HEK293T (cell line): ENCODE data around the gene CHRNB4.

Experiments used
- ARNT ChIP-seq: fragments of 450-650 bp; IDR thresholded peaks from 2 replicates; pipeline ENCODE4 v1.6.1; 2017; ENCODE audit warnings: mild to moderate bottlenecking
- BHLHE40 ChIP-seq: fragments of 450-650 bp; IDR thresholded peaks from 2 replicates; pipeline ENCODE4 v1.6.1; 2016; ENCODE audit warnings: mild to moderate bottlenecking, moderate library complexity, borderline replicate concordance
- FOXA1 ChIP-seq: fragments of 450-650 bp; IDR thresholded peaks from 2 replicates; pipeline ENCODE4 v1.6.1; 2016; ENCODE audit warnings: mild to moderate bottlenecking
- FOXK2 ChIP-seq: fragments of 450-650 bp; IDR thresholded peaks from 2 replicates; pipeline ENCODE4 v1.6.1; 2016; ENCODE audit warnings: mild to moderate bottlenecking
- FOXM1 ChIP-seq: fragments of 450-650 bp; IDR thresholded peaks from 2 replicates; pipeline ENCODE4 v1.6.1; 2017; ENCODE audit warnings: mild to moderate bottlenecking, borderline replicate concordance
- NFRKB ChIP-seq: fragments of 450-650 bp; IDR thresholded peaks from 2 replicates; pipeline ENCODE4 v1.6.1; 2016; ENCODE audit warnings: mild to moderate bottlenecking, moderate library complexity
- SP1 ChIP-seq: fragments of 450-650 bp; IDR thresholded peaks from 2 replicates; pipeline ENCODE4 v1.6.1; 2017
- SUZ12 ChIP-seq: fragments of 450-650 bp; IDR thresholded peaks from 2 replicates; pipeline ENCODE4 v1.6.1; 2016; ENCODE audit warnings: mild to moderate bottlenecking
- TARDBP ChIP-seq: fragments of 450-650 bp; IDR thresholded peaks from 2 replicates; pipeline ENCODE4 v1.6.1; 2016
- ZNF384 ChIP-seq: fragments of 450-650 bp; IDR thresholded peaks from 2 replicates; pipeline ENCODE4 v1.6.1; 2016
- TF ChIP-seq, protein P1 (sequence below): fragments of 450-650 bp; IDR thresholded peaks from 2 replicates; pipeline ENCODE4 v1.6.1; 2016

GRCh38 chr15:78635346-78635745 lies 5.7 kb downstream of the CHRNB4 start:
- TF ChIP-seq FOXA1 (no peak), TARDBP (no peak), NFRKB (no peak), ZNF384 (no peak), BHLHE40 (no peak), FOXM1 (no peak), FOXK2 (no peak), SP1 (no peak), SUZ12 (no peak), ARNT (no peak)
- TF ChIP-seq, protein P1, sequence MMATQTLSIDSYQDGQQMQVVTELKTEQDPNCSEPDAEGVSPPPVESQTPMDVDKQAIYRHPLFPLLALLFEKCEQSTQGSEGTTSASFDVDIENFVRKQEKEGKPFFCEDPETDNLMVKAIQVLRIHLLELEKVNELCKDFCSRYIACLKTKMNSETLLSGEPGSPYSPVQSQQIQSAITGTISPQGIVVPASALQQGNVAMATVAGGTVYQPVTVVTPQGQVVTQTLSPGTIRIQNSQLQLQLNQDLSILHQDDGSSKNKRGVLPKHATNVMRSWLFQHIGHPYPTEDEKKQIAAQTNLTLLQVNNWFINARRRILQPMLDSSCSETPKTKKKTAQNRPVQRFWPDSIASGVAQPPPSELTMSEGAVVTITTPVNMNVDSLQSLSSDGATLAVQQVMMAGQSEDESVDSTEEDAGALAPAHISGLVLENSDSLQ: no peak
